Fibroblast of peridontal ligament (primary cell): ENCODE results near the gene SLC4A8.
A peak's percentile ranks its signal among the peaks of the same experiment; 100 is the strongest.

Source experiments
- DNase-seq: peaks from one replicate; pipeline ENCODE4 v3.0.0-alpha.2; 2010; ENCODE audit errors: extremely low read depth

SLC4A8 gene

DNA sequence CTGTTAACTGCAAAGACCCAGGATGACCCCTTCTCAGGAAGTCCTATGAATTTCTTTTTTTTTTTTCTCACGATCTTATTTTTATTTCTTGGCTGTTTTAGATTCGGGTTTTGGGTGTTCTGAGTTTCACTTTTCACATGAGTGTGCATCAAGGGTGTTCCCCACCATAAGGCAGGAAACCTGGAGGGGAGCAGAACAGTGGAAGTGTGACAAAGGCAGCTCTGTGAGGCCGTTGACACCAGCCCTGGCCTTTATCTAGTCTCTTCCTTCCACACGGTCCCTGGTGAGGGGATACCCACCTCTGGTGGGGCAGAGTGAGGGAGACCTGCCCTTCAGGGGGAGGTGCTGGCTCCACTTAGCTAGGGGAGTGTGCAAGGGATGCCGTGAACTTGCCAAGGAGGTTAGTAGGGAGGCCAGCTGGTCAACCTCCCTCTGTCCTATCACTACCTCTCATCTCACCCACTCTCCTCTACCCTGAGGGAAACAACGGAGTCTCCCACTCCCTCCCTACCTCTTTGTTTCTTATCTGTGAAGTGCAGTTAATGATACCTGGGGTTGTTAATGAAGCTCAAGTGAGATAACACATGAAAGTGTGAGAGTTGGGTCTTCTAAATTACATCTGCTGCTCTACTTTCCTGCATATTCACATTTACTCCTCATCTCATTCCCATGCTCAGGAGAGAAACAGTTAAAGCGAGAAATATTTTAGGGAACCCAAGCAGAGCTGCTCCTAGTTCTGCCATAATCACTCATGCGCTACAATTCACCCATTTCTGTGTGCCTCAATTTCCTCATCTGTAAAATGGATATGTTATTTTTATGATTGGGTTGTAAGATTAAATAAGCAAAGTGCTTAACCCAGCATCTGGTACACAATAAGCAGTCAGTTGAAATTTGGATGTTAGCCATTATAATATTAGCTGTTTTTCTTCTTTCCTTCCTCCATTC lies 29.1 kb upstream of the SLC4A8 start:
- no peak for DNase-seq

DNA sequence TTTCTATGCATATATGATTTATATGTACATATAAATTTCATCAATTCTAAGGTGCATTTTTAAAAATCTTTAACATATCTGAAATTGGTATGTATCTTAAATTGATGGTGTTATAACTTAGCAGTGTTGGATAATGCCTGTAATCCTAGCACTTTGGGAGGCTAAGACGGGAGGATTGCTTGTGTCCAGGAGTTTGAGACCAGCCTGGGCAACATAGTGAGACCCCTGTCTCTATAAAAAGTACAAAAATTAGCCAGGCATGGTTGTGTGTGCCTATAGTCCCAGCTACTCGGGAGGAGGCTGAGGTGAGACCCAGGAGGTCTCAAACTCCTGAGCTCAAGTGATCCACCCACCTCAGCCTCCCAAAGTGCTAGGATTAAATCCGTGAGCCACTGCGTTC lies 27.0 kb upstream of the SLC4A8 start:
- DNase-seq, result no peak

DNA sequence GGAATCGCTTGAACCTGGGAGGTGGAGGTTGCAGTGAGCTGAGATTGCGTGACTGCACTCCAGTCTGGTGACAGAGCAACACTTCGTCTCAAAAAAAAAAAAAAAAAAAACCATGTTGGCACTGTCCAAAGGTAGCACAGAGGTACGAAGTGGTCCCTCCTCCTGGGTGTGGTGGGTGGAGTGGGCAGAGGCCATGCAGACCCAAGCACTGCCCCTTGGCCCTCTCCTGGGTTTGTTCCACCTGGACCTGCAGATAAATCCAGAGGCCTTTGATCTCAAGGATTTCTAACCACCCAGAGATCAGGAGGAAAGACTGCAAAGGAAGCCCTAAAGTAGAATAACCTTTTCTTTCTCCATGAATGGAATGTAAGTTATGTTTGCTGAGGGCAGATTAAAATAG lies 24.7 kb upstream of the SLC4A8 start:
- DNase-seq, result no peak

DNA sequence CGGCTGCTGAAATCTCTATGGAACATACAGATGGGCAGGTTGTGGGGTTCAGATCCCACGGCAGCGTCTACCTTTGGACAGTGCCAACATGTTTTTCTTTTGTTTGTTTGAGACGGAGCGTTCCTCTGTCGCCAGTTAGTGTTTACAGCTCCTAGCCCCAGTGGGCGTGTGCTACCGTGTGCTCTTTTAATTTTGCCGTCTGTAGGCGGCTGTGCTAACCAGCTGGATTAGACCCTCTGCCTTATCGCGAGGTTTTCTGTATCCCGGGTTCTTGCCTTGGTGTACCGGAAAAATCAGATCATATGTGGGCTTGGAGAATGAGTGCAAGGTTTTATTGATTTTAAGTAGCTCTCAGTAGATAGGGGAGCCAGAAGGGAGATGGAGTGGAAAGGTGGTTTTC lies 23.6 kb upstream of the SLC4A8 start:
- no peak for DNase-seq

DNA sequence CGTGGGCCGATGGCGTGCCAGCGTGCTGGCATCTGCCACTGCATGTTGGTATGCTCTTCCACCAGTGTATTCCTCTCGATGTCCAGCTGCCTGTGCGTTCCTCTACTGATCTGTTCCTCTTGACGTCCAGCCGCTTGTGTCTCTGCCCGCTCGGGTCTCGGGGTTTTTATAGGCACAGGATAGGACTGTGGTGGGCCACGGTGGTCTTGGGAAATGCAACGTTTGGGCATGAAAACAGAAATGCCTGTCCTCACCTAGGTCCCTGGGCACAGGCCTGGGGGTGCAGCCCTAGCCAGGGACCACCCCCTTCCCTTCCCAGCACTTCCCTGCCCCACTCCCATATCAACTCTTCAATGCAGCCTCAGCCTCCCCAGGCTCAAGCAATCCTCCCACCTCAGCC lies 23.1 kb upstream of the SLC4A8 start:
- DNase-seq, result no peak

DNA sequence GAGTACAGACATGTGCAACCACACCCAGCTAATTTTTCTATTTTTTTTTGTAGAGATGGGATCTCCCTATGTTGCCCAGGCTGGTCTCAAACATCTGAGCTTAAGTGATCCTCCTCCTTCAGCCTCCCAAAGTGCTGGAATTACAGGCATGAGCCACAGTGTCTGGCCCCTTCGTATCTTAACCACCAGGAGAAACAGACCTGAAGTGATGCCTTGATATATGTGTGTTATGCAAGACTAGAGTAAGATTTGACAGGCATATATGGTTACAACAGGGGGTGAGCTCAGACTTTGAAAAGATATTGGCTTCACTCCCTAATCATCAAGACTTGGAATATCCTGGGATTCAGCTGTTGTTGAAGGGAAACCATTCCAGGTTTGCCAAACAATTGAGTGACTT lies 22.7 kb upstream of the SLC4A8 start:
- no peak for DNase-seq

DNA sequence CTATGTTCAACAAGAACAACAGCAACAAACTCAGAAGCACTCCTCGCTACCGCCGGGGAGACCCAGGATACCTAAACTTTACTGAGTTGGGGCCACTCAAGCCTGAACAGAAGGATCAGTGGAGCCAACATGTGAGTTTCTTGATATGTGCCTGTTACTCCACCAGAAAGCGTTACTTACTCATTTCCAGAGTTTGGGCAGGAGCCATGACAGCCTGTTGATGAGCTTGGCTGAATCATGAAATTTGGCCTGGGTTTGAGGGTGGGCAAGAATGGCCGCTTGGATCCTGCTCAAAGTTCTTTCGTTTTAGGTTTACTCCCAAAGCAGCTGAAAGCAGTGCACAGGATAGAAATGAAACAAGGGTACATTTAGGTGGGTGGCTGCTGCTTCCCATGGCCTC lies 21.5 kb upstream of the SLC4A8 start:
- peak; percentile 53 for DNase-seq

DNA sequence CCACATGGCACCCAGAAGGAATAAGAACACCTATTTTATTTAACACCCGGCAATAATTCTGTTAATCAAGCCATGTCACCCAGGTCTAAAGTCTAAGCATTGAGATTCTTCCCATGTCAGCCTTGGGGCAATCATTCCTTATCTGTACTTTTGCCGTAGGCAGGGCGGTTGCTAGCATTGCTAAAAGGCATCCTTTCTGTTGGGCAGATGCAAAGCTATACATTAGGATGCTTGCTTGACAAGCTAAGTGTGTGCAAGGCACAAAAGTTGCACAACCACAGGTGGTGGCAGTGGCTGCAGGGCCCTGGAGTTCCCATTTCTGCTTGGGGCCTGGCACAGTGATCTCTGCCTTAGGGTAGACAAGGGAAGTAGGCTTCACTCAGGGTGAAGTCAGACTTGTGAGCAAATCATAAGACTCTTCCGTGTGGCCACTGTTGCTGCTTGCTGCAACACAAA lies 20.9 kb upstream of the SLC4A8 start:
- DNase-seq, result no peak

DNA sequence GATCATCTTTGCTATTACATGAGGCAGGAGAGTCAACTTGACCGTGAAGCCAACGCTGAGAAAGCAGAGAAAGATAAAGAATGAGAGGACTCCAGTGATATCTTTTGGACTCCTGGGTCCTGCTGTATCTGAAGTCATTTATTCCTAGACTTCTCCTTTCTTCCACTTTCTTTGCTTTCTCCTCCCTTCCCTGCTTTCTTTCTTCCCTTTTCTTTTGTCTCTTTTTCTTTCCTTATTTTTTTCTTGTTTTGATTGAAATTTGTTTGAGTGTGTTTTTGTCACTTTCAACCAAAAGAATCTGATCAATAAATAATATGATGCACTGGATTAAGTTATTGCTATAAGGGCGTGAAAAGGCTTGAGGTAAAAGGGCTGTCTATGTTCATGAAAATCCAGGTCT lies 20.0 kb upstream of the SLC4A8 start:
- no peak for DNase-seq

DNA sequence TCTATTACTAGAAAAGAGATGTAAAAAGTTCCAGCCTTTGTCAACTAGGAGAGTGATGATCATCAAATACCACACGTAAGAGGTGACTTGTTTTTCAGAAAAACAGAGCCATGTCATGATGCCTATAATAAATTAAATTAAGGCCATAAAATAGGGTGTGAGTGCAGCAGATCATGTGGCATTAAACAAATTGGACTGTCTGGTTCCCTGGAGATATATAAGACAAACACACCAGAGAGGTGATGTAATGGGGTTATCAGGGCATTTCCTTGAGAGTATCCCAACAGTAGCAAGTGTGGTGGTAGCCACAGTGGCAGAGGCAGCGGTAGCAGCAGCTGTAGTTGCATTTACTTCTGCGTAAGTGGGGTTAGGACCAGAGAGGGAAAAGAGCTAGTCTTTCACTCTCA lies 18.8 kb upstream of the SLC4A8 start:
- DNase-seq, result no peak

DNA sequence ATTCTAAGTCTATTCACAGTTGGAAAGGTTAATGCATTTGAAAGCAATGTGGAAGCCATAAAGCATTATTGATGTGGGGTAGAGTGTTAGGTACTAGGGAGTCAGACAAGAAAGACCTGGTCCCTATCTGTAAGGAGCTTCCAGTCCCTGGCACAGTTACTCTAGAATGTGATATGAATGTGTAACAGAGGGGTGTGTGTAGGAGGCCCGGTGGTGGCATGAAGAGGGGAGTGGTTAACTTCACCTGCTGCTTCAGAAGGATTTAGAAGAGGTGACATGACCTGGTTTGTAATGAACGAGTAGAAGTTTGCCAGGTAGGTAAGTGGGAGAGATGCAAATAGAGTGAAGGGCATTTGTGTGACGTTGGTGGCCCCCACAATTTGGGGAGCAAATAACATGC lies 18.3 kb upstream of the SLC4A8 start:
- no peak for DNase-seq

DNA sequence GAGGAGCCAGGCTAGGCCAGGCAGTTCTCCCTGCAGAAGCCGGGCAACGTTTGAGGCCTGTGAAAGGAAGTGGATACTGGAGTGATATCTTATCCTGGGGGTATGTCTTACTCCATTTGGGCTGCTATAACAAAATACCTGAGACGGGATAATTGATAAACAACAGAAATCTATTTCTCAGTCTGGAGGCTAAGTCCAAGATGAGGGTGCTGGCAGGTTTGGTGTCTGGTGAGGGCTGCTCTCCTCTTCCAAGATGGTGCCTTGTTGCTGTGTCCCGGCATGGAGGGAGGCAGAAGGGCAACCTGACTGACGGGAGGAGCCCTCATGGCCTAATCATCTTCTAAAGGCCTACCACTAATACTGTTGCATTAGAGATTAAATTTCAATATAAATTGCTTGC lies 17.8 kb upstream of the SLC4A8 start:
- no peak for DNase-seq

DNA sequence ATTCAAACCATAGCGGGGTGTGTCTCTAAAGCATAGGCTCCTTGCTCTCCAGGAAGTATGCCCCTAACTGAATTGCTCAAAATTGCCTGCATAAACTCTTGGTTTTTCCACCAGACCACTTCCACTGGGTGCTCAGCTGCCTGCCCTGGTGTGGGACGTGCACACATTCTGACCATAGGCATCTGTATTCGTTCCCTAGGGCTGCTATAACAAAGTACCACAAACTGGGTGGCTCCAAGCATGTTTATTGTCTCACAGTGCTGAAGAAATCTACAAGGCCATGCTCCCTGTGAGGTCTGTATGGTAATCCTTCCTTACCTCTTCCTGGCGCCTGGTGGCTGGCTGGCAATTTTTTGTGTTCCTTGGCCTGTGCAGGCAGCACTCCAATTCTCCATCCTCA lies 17.0 kb upstream of the SLC4A8 start:
- DNase-seq, result no peak

DNA sequence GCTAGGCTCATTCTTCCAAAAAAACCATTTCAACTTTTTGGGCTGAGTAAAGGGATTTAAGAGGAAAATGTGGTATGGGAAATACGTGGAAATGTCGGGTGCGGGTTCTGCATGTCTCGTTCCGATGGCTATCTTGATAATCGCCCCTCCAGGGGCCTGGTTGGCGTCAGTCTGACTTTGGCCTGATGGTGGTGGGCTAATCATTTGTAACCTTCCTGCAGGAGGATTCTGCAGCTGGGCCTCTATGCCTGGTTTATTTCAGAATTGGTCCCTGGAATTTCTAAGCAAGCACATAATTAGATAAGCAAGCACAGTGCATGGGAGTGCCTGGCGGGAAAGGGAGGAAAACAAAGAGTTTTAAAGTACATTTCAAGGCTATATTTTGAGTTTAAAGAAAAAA lies 14.8 kb upstream of the SLC4A8 start:
- DNase-seq, result no peak

DNA sequence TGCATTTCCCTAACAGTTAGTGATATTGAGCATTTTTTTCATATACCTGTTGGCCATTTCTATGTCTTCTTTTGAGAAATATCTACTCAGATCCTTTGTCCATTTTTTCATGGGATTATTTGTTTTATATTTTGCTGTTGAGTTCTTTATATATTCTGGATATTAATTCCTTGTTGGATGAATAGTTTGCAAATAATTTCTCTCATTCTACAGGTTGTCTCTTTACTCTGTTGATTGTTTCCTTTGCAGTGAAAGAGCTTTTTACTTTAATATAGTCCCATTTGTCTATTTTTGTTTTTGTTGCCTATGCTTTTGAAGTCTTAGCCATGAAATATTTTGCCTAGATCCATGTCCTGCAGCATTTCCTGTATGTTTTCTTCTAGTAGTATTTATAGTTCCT lies 11.5 kb upstream of the SLC4A8 start:
- DNase-seq, result no peak

DNA sequence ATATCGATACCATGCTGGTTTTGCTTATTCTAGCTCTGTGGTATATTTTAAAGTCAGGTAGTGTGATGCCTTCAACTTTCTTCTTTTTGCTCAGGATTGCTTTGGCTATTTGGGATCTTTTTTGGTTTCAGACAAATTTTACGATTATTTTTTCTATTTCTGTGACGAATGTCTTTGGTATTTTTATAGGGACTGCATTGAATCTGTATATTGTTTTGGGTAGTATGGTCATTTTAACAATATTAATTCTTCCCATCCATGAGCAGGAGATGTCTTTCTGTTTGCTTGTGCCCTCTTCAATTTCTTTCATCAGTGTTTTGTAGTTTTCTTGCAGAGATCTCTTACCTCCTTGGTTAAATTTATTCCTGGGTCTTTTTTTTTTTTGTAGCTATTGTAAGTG lies 10.8 kb upstream of the SLC4A8 start:
- no peak for DNase-seq

DNA sequence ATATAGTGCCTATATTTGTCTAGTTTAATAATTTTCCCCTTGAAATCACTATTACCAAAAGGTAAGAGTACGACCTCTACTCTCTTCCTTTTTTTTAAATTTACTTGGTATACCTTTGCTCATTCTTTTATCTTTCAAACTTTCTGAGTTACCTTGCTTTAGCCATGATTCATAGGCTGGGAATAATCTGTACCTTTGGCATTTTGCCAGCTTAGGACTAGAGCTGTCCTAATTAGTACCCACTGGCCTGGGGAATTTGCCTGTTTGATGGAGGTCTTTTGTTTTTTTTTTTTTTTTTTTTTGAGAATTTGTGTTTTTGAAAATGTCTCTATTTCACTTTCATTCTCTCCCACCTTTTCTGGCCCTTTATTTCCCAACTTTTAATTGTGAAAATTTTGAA lies 8.7 kb upstream of the SLC4A8 start:
- DNase-seq, result no peak

DNA sequence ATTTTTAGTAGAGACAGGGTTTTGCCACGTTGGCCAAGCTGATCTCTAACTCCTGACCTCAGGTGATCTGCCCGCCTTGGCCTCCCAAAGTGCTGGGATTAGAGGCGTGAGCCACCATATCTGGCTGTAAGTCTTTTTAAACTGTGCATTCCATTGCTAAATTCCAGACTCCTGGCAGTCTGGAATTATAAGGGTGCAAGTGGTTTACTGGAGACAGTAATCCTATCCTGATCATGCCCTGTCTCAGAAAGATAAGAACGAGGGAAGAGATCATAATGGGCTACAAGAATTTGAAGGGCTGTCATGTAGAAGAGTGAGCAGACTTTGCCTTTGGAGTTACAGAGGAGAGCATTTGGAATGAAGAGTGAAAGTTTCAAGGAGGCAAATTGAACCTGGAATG lies 6.8 kb upstream of the SLC4A8 start:
- no peak for DNase-seq

DNA sequence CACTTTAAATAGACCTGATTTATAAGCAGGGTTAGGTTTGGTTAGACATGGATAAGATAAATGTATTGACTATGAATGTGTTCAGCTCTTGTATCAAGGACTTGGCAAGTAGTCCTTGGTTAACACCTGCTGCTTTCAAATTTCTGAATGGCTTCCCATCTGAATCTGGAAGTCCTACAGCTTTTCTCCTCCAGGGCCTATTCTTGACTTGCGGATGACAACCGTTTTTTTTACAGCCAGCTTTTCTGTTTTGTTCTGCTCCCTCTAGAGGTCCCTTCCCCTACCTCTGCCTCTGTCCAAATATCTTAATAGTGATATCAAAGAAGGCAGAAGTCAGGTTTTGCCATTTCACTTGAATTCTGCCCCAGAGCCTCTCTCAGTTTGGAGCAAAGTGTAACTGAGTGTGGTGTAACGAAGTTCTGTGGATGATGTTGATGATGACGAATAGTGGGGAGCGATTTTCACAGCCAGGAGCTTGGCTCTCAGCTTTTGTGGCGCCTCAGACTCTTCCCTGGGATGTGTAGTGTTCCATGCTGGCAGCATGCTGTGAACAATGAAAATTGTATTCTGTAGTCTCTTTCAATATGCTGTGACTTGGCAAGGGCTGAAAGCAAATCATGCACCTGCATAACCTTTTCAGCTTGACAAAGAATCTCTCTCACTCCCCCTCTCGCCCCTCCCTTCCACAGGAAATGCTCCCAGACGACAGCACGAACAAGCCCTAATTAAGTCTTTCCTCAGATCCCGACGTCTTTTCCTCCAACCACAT lies 5.0 kb upstream of the SLC4A8 start:
- peak; percentile 14 for DNase-seq

DNA sequence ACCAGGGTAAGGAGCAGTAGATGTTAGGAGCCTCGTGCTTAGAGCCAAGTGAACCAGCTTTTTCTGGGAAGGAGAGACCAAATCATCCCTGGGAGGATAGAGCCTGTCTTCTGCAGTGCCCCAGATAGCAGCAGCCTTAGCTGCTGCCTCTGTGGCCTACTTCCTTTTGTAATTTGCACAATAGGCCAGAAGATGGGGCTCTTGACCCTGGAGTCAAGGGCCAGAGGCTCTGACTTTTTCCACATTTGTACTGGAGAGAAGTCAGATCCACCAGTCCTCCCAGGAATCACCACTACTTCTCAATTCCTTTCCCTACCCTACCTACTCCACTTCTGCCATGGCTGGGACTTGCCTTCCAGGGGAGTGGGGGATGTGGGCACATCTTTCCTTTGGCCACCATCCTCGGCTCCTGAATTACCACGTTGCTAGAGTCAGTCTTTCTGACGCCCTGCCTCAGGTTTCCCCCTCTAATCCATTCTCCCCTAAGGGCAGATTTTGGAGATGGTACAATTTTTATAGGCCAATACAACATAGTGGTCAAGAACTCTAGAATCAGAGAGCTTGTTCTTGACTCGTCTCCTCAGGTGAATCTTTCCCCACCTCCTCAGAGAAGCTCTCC lies 3.3 kb upstream of the SLC4A8 start:
- peak; percentile 84 for DNase-seq

DNA sequence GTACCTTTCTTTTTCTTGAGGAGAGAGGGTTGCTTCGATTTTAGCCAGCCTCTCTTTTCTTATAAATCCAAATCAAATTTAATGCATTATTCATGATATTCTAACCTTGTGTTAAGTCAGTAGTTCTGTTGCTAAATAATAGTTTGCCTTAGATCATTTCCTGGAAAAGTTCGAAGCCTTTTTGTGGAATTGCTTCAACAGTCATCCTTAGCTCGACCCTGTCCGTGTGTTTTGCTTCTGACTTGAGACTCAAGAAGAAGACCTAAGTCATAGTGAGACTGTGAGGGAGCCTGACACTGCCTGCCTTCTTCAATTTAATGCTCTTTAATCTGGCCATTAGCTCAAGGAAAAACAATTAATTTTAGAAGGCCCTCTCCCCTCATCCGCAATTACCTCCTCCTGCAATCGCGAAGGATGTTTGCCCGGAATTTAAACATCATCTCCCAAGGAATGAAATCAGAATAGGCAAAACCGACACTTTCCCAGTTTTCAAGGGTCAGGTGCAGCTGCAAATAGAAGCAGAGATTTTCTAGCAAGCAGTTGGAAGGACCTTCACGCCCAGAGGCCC lies 453 bp upstream of the SLC4A8 start:
- peak; percentile 23 for DNase-seq

DNA sequence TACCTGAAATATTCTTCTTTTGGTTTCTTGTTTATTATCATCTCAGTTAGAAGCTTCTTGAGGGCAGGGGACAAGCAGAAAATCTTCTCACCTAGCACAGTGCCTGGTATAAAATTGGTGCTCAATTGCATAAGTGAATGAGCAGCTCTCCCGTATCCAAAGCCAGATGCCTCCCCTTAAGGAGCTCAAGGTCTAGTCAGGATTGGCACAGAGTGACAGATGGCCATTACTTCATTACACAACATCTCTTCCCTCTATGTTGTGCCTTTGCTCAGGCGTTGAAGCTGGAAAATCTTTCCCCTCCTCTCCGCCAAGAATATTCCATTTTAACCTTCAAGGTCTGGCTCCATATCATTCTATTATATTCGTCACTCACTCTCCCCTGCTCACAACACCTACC lies 3.6 kb downstream of the SLC4A8 start:
- DNase-seq, result no peak
